Measurements from ENCODE around the gene PF4V1. TPM values are rescaled to one million over a fixed set of nuclear protein-coding genes. Genes with fewer than 3 reads are reported as not detected.
A peak's percentile ranks its signal among the peaks of the same experiment; 100 is the strongest.

The PF4V1 gene
- polyA plus RNA-seq, 2 of the 4 experiments (the other 2 are of a cell fraction) = not detected

DNA sequence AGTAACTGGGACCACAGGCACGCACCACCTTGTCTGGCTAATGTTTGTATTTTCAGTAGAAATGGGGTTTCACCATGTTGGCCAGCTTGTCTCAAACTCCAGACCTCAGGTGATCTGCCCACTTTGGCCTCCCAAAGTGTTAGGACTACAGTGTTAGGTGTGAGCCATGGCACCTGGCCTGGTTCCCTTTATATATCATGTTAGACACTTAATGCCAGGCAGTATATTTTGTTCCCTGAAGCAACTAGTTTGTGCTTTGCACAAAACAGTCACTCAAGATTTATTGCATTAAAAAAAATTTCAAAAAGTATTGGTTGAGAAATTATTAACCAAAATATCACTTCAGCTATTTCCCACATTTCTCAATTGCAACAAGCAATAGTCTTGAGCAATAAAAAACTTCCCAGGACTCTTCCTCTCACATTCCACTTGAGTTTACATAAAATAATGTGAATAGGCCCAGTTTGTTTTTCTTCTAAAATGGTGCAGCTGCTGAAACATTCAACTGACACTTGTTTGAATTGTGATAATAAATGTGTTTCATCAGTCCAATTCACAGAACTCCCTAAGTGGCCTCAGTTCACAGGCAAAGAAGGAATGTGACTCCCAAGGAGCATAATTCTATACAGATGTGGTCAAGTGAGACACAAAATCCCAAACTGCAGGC lies 38.8 kb downstream of the PF4V1 start (continued):
- TF ChIP-seq, protein P1, sequence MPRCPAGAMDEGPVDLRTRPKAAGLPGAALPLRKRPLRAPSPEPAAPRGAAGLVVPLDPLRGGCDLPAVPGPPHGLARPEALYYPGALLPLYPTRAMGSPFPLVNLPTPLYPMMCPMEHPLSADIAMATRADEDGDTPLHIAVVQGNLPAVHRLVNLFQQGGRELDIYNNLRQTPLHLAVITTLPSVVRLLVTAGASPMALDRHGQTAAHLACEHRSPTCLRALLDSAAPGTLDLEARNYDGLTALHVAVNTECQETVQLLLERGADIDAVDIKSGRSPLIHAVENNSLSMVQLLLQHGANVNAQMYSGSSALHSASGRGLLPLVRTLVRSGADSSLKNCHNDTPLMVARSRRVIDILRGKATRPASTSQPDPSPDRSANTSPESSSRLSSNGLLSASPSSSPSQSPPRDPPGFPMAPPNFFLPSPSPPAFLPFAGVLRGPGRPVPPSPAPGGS (IDR thresholded peaks at IDR 0.05) = peak; percentile 68; the same call in 1 of the 3 replicates
- TF ChIP-seq KDM5A (IDR thresholded peaks at IDR 0.05) = no peak
- TF ChIP-seq TFCP2L1 (CRISPR knock-in tag; IDR thresholded peaks at IDR 0.05) = no peak
- TF ChIP-seq, protein P2, sequence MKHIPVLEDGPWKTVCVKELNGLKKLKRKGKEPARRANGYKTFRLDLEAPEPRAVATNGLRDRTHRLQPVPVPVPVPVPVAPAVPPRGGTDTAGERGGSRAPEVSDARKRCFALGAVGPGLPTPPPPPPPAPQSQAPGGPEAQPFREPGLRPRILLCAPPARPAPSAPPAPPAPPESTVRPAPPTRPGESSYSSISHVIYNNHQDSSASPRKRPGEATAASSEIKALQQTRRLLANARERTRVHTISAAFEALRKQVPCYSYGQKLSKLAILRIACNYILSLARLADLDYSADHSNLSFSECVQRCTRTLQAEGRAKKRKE (CRISPR knock-in tag; IDR thresholded peaks at IDR 0.05; ENCODE audit: low read depth) = no peak
- no peak for TF ChIP-seq POLR2A (IDR thresholded peaks at IDR 0.05; ENCODE audit: low read length)
- no peak for TF ChIP-seq RARB (CRISPR knock-in tag; IDR thresholded peaks at IDR 0.05)
- TF ChIP-seq NPAS2 (CRISPR knock-in tag; IDR thresholded peaks at IDR 0.05; ENCODE audit: borderline replicate concordance) = no peak

DNA sequence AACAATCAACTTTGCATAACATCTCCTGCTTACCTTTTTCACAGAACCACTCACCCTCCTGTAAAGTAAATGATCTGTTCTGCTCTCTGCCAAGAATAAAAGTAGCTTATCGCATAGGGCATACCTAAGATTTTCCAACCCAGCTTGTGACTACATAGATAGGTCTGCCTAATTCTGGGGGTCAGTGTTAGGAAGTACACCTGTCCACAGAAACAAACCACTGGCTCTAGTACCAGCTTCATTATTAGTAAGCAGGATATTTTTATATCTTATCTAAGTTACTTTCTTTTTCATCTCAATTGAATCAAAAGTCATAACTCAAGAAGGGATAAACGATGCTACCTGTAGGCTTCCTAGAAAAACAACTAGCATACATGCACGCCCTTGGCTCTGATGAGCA lies 39.9 kb downstream of the PF4V1 start:
- TF ChIP-seq RNF2 (IDR thresholded peaks at IDR 0.05; ENCODE audit: borderline replicate concordance, low read depth) (no peak), NR3C1 (IDR thresholded peaks at IDR 0.05) (no peak), POLR2AphosphoS2 (conservative IDR thresholded peaks at IDR 0.05; ENCODE audit: low read length) (no peak), MAFK (IDR thresholded peaks at IDR 0.05; ENCODE audit: partially characterized antibody) (no peak), PHF8 (IDR thresholded peaks at IDR 0.05; ENCODE audit: borderline replicate concordance, low read depth) (no peak), HOXB13 (CRISPR knock-in tag; IDR thresholded peaks at IDR 0.05; ENCODE audit: low read depth) (no peak)
- Histone ChIP-seq H3K27ac (peak overlapping the region; percentile 67 to 75), H3K4me1 (peaks cover 25% of the 10 kb centered on the region), H3K4me2 (no peak overlapping the region), H3K4me3 (no peak overlapping the region), H3K9me3 (no peaks in the 10 kb centered on the region)
- 76% methylated on average over 3 of the region's 3 CpGs for WGBS (ENCODE audit: missing lambda C conversion rate)
- ATAC-seq (no peak), DNase-seq (ENCODE audit: low read depth in 1 of 2, low spot score in 1 of 2) (no peak), FAIRE-seq (no peak)
- CTCF ChIA-PET = interaction anchor here (0.5 to 0.9 kb wide), 2 partner anchors 146 to 508 kb away, joined by 3 read pairs; partner anchors contain the start of gene CXCL3
- POLR2A ChIA-PET = interaction anchor here (2.1 kb wide), 1 partner anchor 24 kb away, joined by 5 read pairs; no protein-coding TSS in a partner anchor

DNA sequence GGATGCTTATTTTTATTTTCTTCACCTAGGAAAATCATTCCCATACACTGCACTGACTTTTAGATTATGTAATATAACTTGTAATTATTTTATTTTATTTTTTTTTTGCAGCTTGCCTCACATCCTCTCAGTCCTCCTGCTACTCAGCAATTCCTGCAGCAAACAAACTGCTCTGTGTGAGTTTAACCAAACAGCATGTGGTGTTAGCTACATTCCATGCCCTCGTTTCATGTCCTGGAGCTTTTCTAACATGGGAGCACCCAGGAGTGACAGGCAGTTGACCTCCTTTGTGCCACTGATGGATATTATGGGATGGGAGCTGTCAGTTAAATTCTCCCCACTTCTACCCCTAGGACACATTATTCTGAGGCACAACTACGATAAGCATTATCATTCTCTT lies 40.9 kb downstream of the PF4V1 start:
- no peak overlapping the region for H3K4me3 ChIP-seq
- WGBS (ENCODE audit: missing lambda C conversion rate) = 58% methylated on average over 2 of the region's 2 CpGs
- FAIRE-seq (no peak), DNase-seq (ENCODE audit: low read depth in 1 of 2, low spot score in 1 of 2) (no peak), ATAC-seq (no peak)
- H3K9me3 ChIP-seq = no peaks in the 10 kb centered on the region
- TF ChIP-seq CBX8 (IDR thresholded peaks at IDR 0.05) (no peak), ZNF302 (CRISPR knock-in tag; IDR thresholded peaks at IDR 0.05) (no peak), CHD4 (IDR thresholded peaks at IDR 0.05; ENCODE audit: borderline replicate concordance) (no peak), MAZ (IDR thresholded peaks at IDR 0.05; ENCODE audit: borderline replicate concordance, low read depth, low read length) (no peak), HOXB5 (CRISPR knock-in tag; IDR thresholded peaks at IDR 0.05) (no peak)
- TF ChIP-seq, protein P3, sequence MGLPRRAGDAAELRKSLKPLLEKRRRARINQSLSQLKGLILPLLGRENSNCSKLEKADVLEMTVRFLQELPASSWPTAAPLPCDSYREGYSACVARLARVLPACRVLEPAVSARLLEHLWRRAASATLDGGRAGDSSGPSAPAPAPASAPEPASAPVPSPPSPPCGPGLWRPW (IDR thresholded peaks at IDR 0.05) = no peak
- TF ChIP-seq, protein P4, sequence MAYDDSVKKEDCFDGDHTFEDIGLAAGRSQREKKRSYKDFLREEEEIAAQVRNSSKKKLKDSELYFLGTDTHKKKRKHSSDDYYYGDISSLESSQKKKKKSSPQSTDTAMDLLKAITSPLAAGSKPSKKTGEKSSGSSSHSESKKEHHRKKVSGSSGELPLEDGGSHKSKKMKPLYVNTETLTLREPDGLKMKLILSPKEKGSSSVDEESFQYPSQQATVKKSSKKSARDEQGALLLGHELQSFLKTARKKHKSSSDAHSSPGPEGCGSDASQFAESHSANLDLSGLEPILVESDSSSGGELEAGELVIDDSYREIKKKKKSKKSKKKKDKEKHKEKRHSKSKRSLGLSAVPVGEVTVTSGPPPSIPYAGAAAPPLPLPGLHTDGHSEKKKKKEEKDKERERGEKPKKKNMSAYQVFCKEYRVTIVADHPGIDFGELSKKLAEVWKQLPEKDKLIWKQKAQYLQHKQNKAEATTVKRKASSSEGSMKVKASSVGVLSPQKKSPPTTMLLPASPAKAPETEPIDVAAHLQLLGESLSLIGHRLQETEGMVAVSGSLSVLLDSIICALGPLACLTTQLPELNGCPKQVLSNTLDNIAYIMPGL (CRISPR knock-in tag; IDR thresholded peaks at IDR 0.05; ENCODE audit: borderline replicate concordance) = no peak
- CTCF ChIA-PET = no interaction called here
- POLR2A ChIA-PET = no interaction called here
- peak overlapping the region in 1 of 2 experiments; percentile 75; a peak in 4 of 6 replicates for H3K27ac ChIP-seq
- peaks cover 25% of the 10 kb centered on the region for H3K4me1 ChIP-seq
- H3K4me2 ChIP-seq = no peak overlapping the region

Measured in A549 (cell line).